Sigmoid colon (tissue), 4 donors: ENCODE data around the gene GPR158.

Experiments used
- POLR2AphosphoS5 ChIP-seq, 4 donors: sonication (generic); formaldehyde crosslinking; IDR thresholded peaks; one replicate each; pipeline ENCODE4 v1.6.1; 2017; ENCODE audit warnings: antibody characterized with exemption in 4 of 4
- TF ChIP-seq, protein P1 (sequence below), 4 experiments: fragments of 450-650 bp in 3 of 4; fragments of 200-600 bp in 1 of 4; IDR thresholded peaks; one replicate each; pipeline ENCODE4 v1.5.1; 2016 to 2019; ENCODE audit warnings: antibody characterized with exemption in 4 of 4, mild to moderate bottlenecking in 3 of 4, moderate library complexity in 2 of 4

DNA sequence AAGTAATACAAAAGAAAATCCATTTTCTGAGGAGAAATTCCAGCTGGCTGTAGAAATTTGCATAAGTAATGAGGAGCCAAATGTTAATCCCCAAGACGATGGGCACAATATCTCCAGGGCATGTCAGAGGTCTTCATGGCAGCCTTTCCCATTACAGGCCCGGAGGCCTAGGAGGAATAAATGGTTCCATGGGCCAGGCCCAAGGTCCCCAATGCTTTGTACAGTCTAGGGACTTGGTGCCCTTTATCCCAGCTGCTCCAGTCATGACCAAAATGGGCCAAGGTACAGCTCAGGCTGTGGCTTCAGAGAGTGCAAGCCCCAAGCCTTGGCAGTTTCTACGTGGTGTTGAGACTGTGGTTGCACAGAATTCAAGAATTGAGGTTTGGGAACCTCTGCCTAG, 182.5 kb downstream of the GPR158 start:
- TF ChIP-seq, protein P1, sequence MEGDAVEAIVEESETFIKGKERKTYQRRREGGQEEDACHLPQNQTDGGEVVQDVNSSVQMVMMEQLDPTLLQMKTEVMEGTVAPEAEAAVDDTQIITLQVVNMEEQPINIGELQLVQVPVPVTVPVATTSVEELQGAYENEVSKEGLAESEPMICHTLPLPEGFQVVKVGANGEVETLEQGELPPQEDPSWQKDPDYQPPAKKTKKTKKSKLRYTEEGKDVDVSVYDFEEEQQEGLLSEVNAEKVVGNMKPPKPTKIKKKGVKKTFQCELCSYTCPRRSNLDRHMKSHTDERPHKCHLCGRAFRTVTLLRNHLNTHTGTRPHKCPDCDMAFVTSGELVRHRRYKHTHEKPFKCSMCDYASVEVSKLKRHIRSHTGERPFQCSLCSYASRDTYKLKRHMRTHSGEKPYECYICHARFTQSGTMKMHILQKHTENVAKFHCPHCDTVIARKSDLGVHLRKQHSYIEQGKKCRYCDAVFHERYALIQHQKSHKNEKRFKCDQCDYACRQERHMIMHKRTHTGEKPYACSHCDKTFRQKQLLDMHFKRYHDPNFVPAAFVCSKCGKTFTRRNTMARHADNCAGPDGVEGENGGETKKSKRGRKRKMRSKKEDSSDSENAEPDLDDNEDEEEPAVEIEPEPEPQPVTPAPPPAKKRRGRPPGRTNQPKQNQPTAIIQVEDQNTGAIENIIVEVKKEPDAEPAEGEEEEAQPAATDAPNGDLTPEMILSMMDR (IDR thresholded peaks at IDR 0.05), result no peak
- TF ChIP-seq POLR2AphosphoS5 (IDR thresholded peaks at IDR 0.05), result no peak
